Esophagus muscularis mucosa (tissue), 4 donors: ENCODE measurements around the gene BICC1.

ENCODE experiments used
- EP300 ChIP-seq: sonication (generic); formaldehyde crosslinking; IDR thresholded peaks from one replicate; pipeline ENCODE4 v1.6.1; 2017; ENCODE audit warnings: antibody characterized with exemption
- POLR2A ChIP-seq: fragments of 450-650 bp; IDR thresholded peaks from one replicate; pipeline ENCODE4 v1.6.1; 2017; ENCODE audit warnings: antibody characterized with exemption, moderate library complexity, mild to moderate bottlenecking, low read depth
- TF ChIP-seq, protein P1 (sequence below), 3 experiments: fragments of 200-600 bp in 2 of 3; fragments of 450-650 bp in 1 of 3; sonication (generic) in 2 of 3; IDR thresholded peaks; one replicate each; pipeline ENCODE4 v1.5.1; 2017 to 2019; ENCODE audit warnings: antibody characterized with exemption in 3 of 3, mild to moderate bottlenecking in 2 of 3, moderate library complexity in 1 of 3

DNA sequence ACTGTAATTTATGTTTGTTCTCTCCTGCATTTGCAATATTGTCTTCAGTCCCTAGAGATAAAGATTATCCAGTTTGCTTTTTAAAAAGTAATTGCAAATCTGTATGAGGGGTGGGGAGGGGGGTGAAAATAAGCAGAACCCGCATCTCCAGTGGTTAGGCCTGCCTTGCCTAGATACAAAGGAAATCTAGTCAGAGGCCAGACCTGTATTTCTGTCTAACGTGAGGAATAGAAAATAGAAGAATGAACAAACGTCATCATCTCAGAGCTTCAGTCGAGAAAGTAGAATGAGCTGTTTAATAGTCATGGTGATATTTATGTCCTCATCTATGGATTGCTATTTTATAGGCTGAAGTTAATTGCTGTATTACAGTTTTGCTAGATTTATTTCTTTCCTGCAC lies 284.2 kb downstream of the BICC1 start:
- no peak for TF ChIP-seq POLR2A
- TF ChIP-seq, protein P1, sequence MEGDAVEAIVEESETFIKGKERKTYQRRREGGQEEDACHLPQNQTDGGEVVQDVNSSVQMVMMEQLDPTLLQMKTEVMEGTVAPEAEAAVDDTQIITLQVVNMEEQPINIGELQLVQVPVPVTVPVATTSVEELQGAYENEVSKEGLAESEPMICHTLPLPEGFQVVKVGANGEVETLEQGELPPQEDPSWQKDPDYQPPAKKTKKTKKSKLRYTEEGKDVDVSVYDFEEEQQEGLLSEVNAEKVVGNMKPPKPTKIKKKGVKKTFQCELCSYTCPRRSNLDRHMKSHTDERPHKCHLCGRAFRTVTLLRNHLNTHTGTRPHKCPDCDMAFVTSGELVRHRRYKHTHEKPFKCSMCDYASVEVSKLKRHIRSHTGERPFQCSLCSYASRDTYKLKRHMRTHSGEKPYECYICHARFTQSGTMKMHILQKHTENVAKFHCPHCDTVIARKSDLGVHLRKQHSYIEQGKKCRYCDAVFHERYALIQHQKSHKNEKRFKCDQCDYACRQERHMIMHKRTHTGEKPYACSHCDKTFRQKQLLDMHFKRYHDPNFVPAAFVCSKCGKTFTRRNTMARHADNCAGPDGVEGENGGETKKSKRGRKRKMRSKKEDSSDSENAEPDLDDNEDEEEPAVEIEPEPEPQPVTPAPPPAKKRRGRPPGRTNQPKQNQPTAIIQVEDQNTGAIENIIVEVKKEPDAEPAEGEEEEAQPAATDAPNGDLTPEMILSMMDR (IDR thresholded peaks at IDR 0.05): no peak
- TF ChIP-seq EP300: no peak
